Osteocyte (in vitro differentiated cells): ENCODE results near the gene PRKCH. TPM values are rescaled to one million over a fixed set of nuclear protein-coding genes. Genes with fewer than 3 reads are reported as not detected.
"Not testable (repeated sequence)": the region's sequence is repeated elsewhere in the genome, so short reads cannot be mapped to it uniquely, and the experiment has no call there.

Experiments used
- DNase-seq: peaks from one replicate; pipeline ENCODE4 v3.0.0; 2021; ENCODE audit warnings: mixed read lengths; ENCODE audit not compliant: unreplicated experiment; ENCODE audit errors: extremely low spot score
- H3K27ac Mint-ChIP-seq: one replicate; pipeline ENCODE4 v1.8.0; 2021; ENCODE audit warnings: mild to moderate bottlenecking, mixed read lengths; ENCODE audit not compliant: unreplicated experiment
- H3K27me3 Mint-ChIP-seq: one replicate; pipeline ENCODE4 v1.8.0; 2021; ENCODE audit warnings: mixed read lengths; ENCODE audit not compliant: unreplicated experiment
- H3K36me3 Mint-ChIP-seq: one replicate; pipeline ENCODE4 v1.8.0; 2021; ENCODE audit warnings: mixed read lengths; ENCODE audit not compliant: unreplicated experiment
- H3K4me1 Mint-ChIP-seq: one replicate; pipeline ENCODE4 v1.8.0; 2021; ENCODE audit warnings: mixed read lengths; ENCODE audit not compliant: unreplicated experiment
- H3K4me3 Mint-ChIP-seq: one replicate; pipeline ENCODE4 v1.8.0; 2021; ENCODE audit warnings: mild to moderate bottlenecking, moderate library complexity, mixed read lengths; ENCODE audit not compliant: unreplicated experiment
- H3K9me3 Mint-ChIP-seq: one replicate; pipeline ENCODE4 v1.8.0; 2021; ENCODE audit warnings: mixed read lengths; ENCODE audit not compliant: unreplicated experiment
- total RNA-seq: library from RNA; stranded (reverse); gene quantifications from 2 replicates; pipeline ENCODE4 v1.2.1, GENCODE V29; 2021
- TF ChIP-seq, protein P1 (sequence below): fragments of 200-600 bp; sonication (generic); IDR thresholded peaks from 2 replicates; pipeline ENCODE4 v1.5.0; 2021; ENCODE audit warnings: antibody characterized with exemption, mild to moderate bottlenecking, moderate library complexity

PRKCH gene
- total RNA-seq, 1 donor from 2014 or later = 10.6 TPM

DNA sequence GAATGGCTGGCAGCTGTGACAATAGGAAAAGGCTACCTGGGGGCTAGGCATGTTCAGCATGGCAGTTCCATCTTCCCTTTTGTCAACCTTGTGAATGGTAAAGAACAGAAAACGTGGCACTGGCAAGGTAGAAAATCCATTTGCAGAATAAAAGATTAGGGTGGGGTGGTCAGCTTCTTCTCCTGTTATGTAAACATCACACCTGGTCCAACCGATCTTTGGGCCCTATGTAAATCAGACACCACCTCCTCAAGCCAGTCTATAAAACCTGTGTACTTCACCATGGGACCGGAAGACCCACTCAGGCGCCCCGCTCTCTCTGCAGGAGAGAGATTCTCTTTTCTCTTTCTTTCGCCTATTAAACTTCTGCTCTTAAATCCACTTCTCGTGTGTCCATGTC lies 20.6 kb upstream of the PRKCH start:
- Mint-ChIP-seq H3K4me1 (no peaks in the 10 kb centered on the region), H3K9me3 (peaks cover 4% of the 10 kb centered on the region), H3K27ac (no peak overlapping the region), H3K36me3 (peaks cover 2% of the 10 kb centered on the region), H3K4me3 (no peak overlapping the region), H3K27me3 (peaks cover 21% of the 10 kb centered on the region)
- TF ChIP-seq, protein P1, sequence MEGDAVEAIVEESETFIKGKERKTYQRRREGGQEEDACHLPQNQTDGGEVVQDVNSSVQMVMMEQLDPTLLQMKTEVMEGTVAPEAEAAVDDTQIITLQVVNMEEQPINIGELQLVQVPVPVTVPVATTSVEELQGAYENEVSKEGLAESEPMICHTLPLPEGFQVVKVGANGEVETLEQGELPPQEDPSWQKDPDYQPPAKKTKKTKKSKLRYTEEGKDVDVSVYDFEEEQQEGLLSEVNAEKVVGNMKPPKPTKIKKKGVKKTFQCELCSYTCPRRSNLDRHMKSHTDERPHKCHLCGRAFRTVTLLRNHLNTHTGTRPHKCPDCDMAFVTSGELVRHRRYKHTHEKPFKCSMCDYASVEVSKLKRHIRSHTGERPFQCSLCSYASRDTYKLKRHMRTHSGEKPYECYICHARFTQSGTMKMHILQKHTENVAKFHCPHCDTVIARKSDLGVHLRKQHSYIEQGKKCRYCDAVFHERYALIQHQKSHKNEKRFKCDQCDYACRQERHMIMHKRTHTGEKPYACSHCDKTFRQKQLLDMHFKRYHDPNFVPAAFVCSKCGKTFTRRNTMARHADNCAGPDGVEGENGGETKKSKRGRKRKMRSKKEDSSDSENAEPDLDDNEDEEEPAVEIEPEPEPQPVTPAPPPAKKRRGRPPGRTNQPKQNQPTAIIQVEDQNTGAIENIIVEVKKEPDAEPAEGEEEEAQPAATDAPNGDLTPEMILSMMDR = no peak
- no peak for DNase-seq

DNA sequence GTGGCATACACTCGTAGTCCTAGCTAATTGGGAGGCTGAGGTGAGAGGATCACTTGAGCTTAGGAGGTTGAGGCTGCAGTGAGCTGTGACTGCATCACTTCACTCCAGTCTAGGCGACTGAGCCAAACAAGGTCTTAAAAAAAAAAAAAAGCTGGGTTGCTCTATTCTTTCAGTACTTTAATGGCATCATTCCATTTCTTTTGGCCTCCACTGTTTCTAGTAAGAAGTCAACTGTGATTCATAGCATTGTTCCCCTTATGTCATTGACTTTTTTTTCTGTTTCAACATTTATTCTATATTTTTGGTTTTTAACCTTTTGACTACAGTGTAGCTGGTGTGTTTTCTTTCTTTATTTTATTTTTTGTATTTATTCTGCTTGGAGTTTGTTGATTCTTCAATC lies 16.7 kb upstream of the PRKCH start:
- Mint-ChIP-seq H3K9me3 (peaks cover 11% of the 10 kb centered on the region), H3K27ac (no peak overlapping the region), H3K4me1 (no peaks in the 10 kb centered on the region), H3K36me3 (peaks cover 4% of the 10 kb centered on the region), H3K4me3 (no peak overlapping the region), H3K27me3 (peaks cover 10% of the 10 kb centered on the region)
- no peak for DNase-seq
- TF ChIP-seq, protein P1 = no peak

DNA sequence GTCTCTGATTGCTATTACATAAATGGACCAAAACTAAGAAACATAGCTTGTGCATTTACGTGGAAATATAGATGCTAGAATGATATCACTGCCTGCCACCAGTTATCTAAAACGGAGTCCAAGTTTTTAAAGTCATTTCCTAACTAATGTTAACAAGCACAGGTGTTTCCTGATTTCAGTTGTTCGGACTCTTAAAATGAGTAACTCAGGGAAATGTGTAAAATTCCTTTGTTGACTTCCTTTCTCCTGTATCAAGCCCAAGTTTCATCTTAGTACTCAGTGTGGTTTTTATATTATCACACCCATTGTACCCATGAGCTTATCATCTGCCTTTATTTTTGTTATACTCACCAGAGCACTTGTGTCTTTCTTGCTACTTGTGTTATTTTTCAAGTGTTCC lies 13.2 kb upstream of the PRKCH start:
- no peak for DNase-seq
- TF ChIP-seq, protein P1 = no peak
- no peak overlapping the region for H3K4me3 Mint-ChIP-seq
- H3K36me3 Mint-ChIP-seq = peaks cover 12% of the 10 kb centered on the region
- H3K9me3 Mint-ChIP-seq = peaks cover 22% of the 10 kb centered on the region
- H3K4me1 Mint-ChIP-seq = no peaks in the 10 kb centered on the region
- no peak overlapping the region for H3K27ac Mint-ChIP-seq
- no peaks in the 10 kb centered on the region for H3K27me3 Mint-ChIP-seq

DNA sequence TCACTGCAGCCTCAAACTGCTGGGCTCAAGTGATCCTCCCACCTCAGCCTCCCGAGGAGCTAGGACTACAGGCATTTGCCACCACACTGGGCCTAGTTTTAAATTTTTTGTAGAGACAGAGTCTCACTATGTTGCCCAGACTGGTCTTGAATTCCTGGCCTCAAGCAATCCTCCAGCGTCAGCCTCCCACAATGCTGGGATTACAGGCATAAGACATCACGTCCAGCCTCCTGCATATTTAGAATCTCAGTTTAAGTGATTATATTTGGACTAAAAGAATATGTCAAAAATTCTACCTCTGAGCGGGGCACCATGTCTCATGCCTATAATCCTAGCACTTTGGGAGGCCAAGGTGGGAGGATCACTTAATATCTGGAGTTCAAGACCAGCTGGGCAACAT lies 12.7 kb upstream of the PRKCH start:
- not testable (repeated sequence) for H3K4me1 Mint-ChIP-seq, H3K27ac Mint-ChIP-seq, H3K4me3 Mint-ChIP-seq, H3K27me3 Mint-ChIP-seq, DNase-seq
- Mint-ChIP-seq H3K36me3 (peaks cover 12% of the 10 kb centered on the region), H3K9me3 (peaks cover 22% of the 10 kb centered on the region)

DNA sequence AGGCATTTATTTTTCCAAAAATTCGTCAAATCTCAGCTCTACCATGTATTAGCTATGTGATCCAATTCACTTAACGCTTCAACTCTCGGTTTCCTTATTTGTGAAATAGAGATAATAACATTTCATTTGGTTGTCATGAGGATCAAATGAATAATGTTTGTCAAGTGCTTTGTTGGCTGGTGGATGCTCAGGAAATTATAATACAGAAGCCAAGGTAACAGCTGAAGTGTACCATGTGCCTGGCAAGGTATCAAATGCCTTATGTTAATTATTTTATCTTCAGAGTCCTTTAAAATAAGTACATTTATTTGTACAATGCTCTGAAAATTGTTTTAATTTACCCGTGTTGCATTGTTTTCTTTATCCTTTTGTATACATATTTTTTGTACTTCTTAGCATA lies 6.1 kb upstream of the PRKCH start:
- no peaks in the 10 kb centered on the region for H3K4me1 Mint-ChIP-seq
- no peak for DNase-seq
- peaks cover 4% of the 10 kb centered on the region for H3K9me3 Mint-ChIP-seq
- H3K27ac Mint-ChIP-seq = no peak overlapping the region
- H3K36me3 Mint-ChIP-seq = peaks cover 4% of the 10 kb centered on the region
- TF ChIP-seq, protein P1 = no peak
- H3K4me3 Mint-ChIP-seq = no peak overlapping the region
- H3K27me3 Mint-ChIP-seq = peaks cover 16% of the 10 kb centered on the region

DNA sequence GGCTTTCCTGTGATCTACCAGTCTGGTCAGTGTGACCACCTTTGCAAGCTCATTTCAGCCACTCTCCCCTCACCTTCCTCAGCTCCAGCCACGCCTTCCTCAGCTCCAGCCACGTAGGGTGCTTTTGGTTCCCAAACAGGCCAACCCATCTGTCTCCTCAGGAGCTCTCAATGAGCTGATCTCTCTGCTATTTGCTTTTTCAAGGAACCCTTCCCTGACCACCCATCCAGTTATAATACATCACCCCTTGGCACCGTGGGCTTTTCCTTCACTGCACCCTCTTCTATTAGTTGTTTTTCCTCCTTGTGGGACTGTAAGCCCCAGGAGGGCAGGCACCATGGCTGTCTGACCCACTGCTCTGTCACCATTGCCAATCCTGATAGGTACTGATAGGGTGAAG lies 2.3 kb upstream of the PRKCH start:
- H3K36me3 Mint-ChIP-seq = no peaks in the 10 kb centered on the region
- peaks cover 23% of the 10 kb centered on the region for H3K27me3 Mint-ChIP-seq
- no peak overlapping the region for H3K4me3 Mint-ChIP-seq
- H3K4me1 Mint-ChIP-seq = peaks cover 13% of the 10 kb centered on the region
- no peaks in the 10 kb centered on the region for H3K9me3 Mint-ChIP-seq
- H3K27ac Mint-ChIP-seq = no peak overlapping the region
- DNase-seq = no peak
- TF ChIP-seq, protein P1 = no peak
